CD4-positive, alpha-beta T cell treated with Interferon alpha-2 for 1 hour (primary cell): ENCODE data around the gene RASAL2.
"Not testable (repeated sequence)": the region's sequence is repeated elsewhere in the genome, so short reads cannot be mapped to it uniquely, and the experiment has no call there.

Source experiments
- DNase-seq, 2 donors: peaks; one replicate each; pipeline ENCODE4 v3.0.0-alpha.2; 2020 to 2022

The RASAL2 gene

GRCh38 chr1:178301141-178301540, 207.2 kb downstream of the RASAL2 start:
- no peak for DNase-seq

GRCh38 chr1:178307264-178307663, 213.4 kb downstream of the RASAL2 start:
- DNase-seq: no peak

GRCh38 chr1:178308438-178308837, 214.5 kb downstream of the RASAL2 start:
- DNase-seq: no peak

- DNase-seq: peak in 1 of 2 donors; percentile 44
These were observed 216.8 kb downstream of the RASAL2 start for GRCh38 chr1:178310685-178311105.

- no peak for DNase-seq
These were observed 217.3 kb downstream of the RASAL2 start for GRCh38 chr1:178311164-178311563.

- not testable (repeated sequence) for DNase-seq
These were observed 226.5 kb downstream of the RASAL2 start for GRCh38 chr1:178320280-178320982.

- DNase-seq: no peak
These were observed 229.2 kb downstream of the RASAL2 start for GRCh38 chr1:178323067-178323466.

GRCh38 chr1:178324003-178324402, 230.1 kb downstream of the RASAL2 start:
- DNase-seq: no peak

GRCh38 chr1:178328728-178329127, 234.8 kb downstream of the RASAL2 start:
- no peak for DNase-seq

- no peak for DNase-seq
These were observed 236.2 kb downstream of the RASAL2 start for GRCh38 chr1:178330153-178330552.

- DNase-seq: no peak
These were observed 237.1 kb downstream of the RASAL2 start for GRCh38 chr1:178330848-178331497.

GRCh38 chr1:178335426-178335825, 241.5 kb downstream of the RASAL2 start:
- no peak for DNase-seq

- no peak for DNase-seq
These were observed 243.3 kb downstream of the RASAL2 start for GRCh38 chr1:178337091-178337706.

- no peak for DNase-seq
These were observed 245.9 kb downstream of the RASAL2 start for GRCh38 chr1:178339834-178340233.

- DNase-seq: no peak
These were observed 247.5 kb downstream of the RASAL2 start for GRCh38 chr1:178341261-178341956.

GRCh38 chr1:178342745-178343144, 248.8 kb downstream of the RASAL2 start:
- no peak for DNase-seq

- no peak for DNase-seq
These were observed 250.7 kb downstream of the RASAL2 start for GRCh38 chr1:178344513-178345091.

- DNase-seq: no peak
These were observed 251.3 kb downstream of the RASAL2 start for GRCh38 chr1:178345238-178345637.

GRCh38 chr1:178345807-178346206, 251.9 kb downstream of the RASAL2 start:
- DNase-seq: no peak

- no peak for DNase-seq
These were observed 255.9 kb downstream of the RASAL2 start for GRCh38 chr1:178349801-178350200.

GRCh38 chr1:178351911-178352310, 258.0 kb downstream of the RASAL2 start:
- not testable (repeated sequence) for DNase-seq

GRCh38 chr1:178352790-178353416, 259.0 kb downstream of the RASAL2 start:
- no peak for DNase-seq

GRCh38 chr1:178353524-178353923, 259.6 kb downstream of the RASAL2 start:
- no peak for DNase-seq
